Mucosa of descending colon (tissue), 3 donors: ENCODE results near the gene DCAF11. TPM values are rescaled to one million over a fixed set of nuclear protein-coding genes. Genes with fewer than 3 reads are reported as not detected.

Source experiments
- ATAC-seq: fragments of 200-7000 bp; cut with Tn5 transposase; one replicate; pipeline ENCODE4 v1.9.1; 2020; ENCODE audit warnings: mild to moderate bottlenecking, moderate library complexity
- DNase-seq, 3 donors: peaks; one replicate each; pipeline ENCODE4 v3.0.0-alpha.2; 2020
- H3K36me3 ChIP-seq: fragments of 200-600 bp; one replicate; pipeline ENCODE4 v1.8.0; 2021; ENCODE audit warnings: low read depth, mild to moderate bottlenecking
- H3K4me1 ChIP-seq: fragments of 200-600 bp; one replicate; pipeline ENCODE4 v1.8.0; 2021; ENCODE audit warnings: low read depth, mild to moderate bottlenecking
- H3K4me3 ChIP-seq: fragments of 200-600 bp; one replicate; pipeline ENCODE4 v1.8.0; 2021; ENCODE audit warnings: mild to moderate bottlenecking
- H3K9me3 ChIP-seq: fragments of 200-600 bp; one replicate; pipeline ENCODE4 v1.8.0; 2021; ENCODE audit warnings: mild to moderate bottlenecking
- CTCF ChIP-seq: fragments of 200-600 bp; IDR thresholded peaks from one replicate; pipeline ENCODE4 v1.8.0; 2022; ENCODE audit warnings: antibody characterized with exemption, mild to moderate bottlenecking
- intact Hi-C, 2 donors: fragments of 100-400 bp; cut with DNase I in 1 of 2; cut with micrococcal nuclease in 1 of 2; formaldehyde crosslinking; loops; one replicate each; pipeline versions ENCODE4 v1.11.0 to v1.11.1; 2022; cut with DNase I, micrococcal nuclease
- total RNA-seq, 3 donors: library from RNA; stranded (reverse); fragmentation: NEBNext Ultra II Directional in 2 of 3; extraction: Animal tissue kit (Norgen Biotek cat#: 25700) in 2 of 3; gene quantifications; one replicate each; pipeline versions ENCODE4 v1.2.1 to v1.2.4, GENCODE V29; 2021 to 2023
- donor health status: DM: no; HTN: no; CAD: no; lungs with moderate emphysema.
- donor health status: DM: no; HTN: no; CAD: no.
- donor health status: DM: no; HTN: yes; CAD: no.

DCAF11 gene
- total RNA-seq, 3 donors from 2014 or later: 65.8 to 101 (median 84.9) TPM

DNA sequence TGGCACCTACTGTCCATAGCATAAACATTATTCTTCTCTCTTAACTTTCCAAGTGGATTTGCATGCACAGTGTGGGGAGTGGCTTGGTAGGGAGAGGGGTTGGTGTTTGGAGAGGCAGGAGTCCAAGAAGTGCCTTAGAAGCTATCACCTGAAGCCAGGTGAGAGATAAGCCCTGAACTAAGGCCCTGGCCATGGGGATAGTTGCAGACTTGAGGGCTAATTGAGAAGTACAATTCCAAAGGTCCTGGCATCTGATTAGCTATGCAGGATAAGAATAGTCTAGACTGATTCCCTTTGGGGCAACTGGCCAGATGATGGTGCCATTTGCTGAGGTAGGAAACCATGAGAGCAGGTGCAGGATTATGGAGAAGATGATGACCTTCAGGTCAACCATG lies 22.5 kb upstream of the DCAF11 start:
- no peak for TF ChIP-seq CTCF
- no peaks in the 10 kb centered on the region for H3K36me3 ChIP-seq
- DNase-seq: peak in 1 of 3 donors; percentile 51
- H3K9me3 ChIP-seq: no peaks in the 10 kb centered on the region
- peak; percentile 2 for ATAC-seq
- no peak overlapping the region for H3K4me3 ChIP-seq
- intact Hi-C loops: no loop called here
- H3K4me1 ChIP-seq: peaks cover 31% of the 10 kb centered on the region

- DNase-seq: no peak
Measured at GRCh38 chr14:24092505-24093206, 21.9 kb upstream of the DCAF11 start.

DNA sequence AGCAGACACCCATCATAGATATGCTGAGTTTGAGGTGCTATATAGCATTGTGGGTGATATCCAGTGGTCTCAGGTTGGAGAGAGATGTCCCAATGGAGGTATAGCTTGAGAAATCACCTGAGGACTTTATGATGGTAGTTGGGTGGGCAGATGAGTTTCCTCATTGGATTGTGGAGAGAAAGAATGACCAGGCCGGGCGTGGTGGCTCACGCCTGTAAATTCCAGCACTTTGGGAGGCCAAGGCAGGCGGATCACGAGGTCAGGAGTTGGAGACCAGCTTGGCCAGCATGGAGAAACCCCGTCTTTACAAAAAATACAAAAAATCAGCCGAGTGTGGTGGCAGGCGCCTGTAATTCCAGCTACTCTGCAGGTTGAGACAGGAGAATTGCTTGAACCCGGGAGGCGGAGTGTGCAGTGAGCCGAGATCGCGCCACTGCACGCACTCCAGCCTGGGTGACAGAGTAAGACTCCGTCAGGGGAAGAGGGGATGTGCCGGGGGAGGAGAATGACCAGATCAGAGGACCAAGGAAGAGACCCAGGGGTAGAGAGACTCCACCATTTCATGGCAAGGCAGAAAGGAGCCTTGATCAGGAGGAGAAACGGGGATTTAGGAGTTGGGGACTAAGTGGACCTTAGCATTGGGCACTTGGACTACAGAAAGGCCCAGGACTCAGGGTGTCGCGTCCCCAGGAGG lies 21.2 kb upstream of the DCAF11 start:
- peaks cover 31% of the 10 kb centered on the region for H3K4me1 ChIP-seq
- intact Hi-C loops: no loop called here
- no peak for ATAC-seq

More at GRCh38 chr14:24092505-24093206, 21.9 kb upstream of the DCAF11 start:
- TF ChIP-seq CTCF: no peak
- Histone ChIP-seq H3K36me3 (no peaks in the 10 kb centered on the region), H3K9me3 (no peaks in the 10 kb centered on the region), H3K4me1 (peaks cover 31% of the 10 kb centered on the region), H3K4me3 (no peak overlapping the region)
- no peak for ATAC-seq
- intact Hi-C loops: no loop called here

DNA sequence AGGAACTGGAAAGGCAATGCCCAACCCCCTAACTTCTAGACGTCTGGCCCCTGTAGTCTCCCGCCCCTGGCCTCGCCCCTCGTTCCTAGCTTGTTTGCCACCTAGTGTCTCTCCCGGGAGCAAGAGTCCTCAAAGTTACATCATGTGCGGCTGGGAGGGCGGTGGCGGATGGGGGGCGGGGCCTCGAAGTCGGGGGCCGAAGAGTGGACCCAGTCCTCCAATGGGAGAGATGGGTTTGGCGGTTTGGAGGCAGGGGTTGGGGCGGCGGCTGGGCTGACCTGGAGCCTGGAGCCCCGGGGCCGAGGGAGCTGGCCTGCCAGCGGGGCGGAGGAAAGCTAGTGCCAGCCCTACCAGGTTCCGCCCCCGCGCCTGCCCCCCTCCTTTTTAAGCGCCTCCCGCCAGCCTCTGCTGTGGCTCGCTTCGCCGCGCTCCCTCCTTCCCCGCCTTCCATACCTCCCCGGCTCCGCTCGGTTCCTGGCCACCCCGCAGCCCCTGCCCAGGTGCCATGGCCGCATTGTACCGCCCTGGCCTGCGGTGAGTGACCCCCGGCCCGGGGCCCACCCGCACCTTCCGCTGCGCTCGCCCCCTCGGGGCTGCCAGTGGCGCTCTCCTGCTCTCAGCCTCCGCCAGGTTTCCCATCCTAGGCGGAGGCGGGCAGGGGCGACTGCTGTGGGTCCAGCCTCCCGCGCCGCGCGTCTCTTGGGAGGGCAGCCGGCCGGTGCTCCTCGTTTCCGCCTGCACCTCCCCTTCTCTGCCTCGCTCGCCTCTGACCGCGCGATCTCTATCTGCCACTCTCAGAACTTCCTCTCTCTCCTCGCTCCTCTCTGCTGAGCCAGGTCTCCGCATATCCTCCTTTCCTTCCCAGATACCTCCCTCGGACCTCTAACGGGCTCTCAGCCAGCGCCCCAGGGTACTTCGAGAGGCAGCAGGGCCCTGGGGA lies 20.4 kb upstream of the DCAF11 start, which contains the start of gene PCK2:
PCK2 (plus strand) TSS at position 411 of the 940 bp plus-strand sequence; CDS start at position 506, 95 bp downstream.
- intact Hi-C loops: no loop called here
- peak; percentile 86 for ATAC-seq
- Histone ChIP-seq H3K4me1 (peaks cover 31% of the 10 kb centered on the region), H3K36me3 (no peaks in the 10 kb centered on the region), H3K9me3 (no peaks in the 10 kb centered on the region), H3K4me3 (peak within 1 kb of the TSS; percentile 83)
- no peak for TF ChIP-seq CTCF
- DNase-seq: peak; percentile 91 to 97 (median 96)

More for the DNA sequence above, 21.2 kb upstream of the DCAF11 start:
- Histone ChIP-seq H3K4me3 (no peak overlapping the region), H3K9me3 (no peaks in the 10 kb centered on the region), H3K36me3 (no peaks in the 10 kb centered on the region)
- peak in 2 of 3 donors; percentile 37 to 52 for DNase-seq
- no peak for TF ChIP-seq CTCF

GRCh38 chr14:24094841-24095270 lies 19.7 kb upstream of the DCAF11 start:
- Histone ChIP-seq H3K4me1 (peaks cover 31% of the 10 kb centered on the region), H3K36me3 (no peaks in the 10 kb centered on the region), H3K9me3 (no peaks in the 10 kb centered on the region), H3K4me3 (peak overlapping the region; percentile 83)
- DNase-seq (peak in 1 of 3 donors; percentile 40), ATAC-seq (peak; percentile 0)
- intact Hi-C loops: no loop called here
- no peak for TF ChIP-seq CTCF
